K562 (cell line): ENCODE measurements around the gene CENPX. TPM values are rescaled to one million over a fixed set of nuclear protein-coding genes. Genes with fewer than 3 reads are reported as not detected.

Source experiments
- ATF6 ChIP-seq: sonication (generic); formaldehyde crosslinking; IDR thresholded peaks from 2 replicates; pipeline ENCODE4 v1.4.0; 2020; ENCODE audit warnings: mild to moderate bottlenecking, missing genetic modification reagents
- DACH1 ChIP-seq: fragments of 450-650 bp; IDR thresholded peaks from 2 replicates; pipeline ENCODE4 v1.6.1; 2018; ENCODE audit not compliant: partially characterized antibody
- E2F1 ChIP-seq: sonication (generic); formaldehyde crosslinking; IDR thresholded peaks from 2 replicates; pipeline ENCODE4 v1.8.1; 2023; ENCODE audit warnings: mild to moderate bottlenecking, missing genetic modification reagents, moderate library complexity
- EZH2 ChIP-seq: IDR thresholded peaks from 2 replicates; pipeline ENCODE4 v1.6.1; 2012; ENCODE audit warnings: low read depth, mild to moderate bottlenecking, inconsistent platforms, low read length, borderline replicate concordance
- HOMEZ ChIP-seq: fragments of 250-450 bp; sonication (Bioruptor Pico); IDR thresholded peaks from 2 replicates; pipeline ENCODE4 v1.4.0; 2020; ENCODE audit warnings: mild to moderate bottlenecking, moderate library complexity
- MLLT1 ChIP-seq, 2 experiments: fragments of 450-650 bp; IDR thresholded peaks; 2 replicates each; pipeline ENCODE4 v1.6.1; 2016
- MTA1 ChIP-seq: fragments of 450-650 bp; IDR thresholded peaks from 2 replicates; pipeline ENCODE4 v1.6.1; 2017; ENCODE audit warnings: borderline replicate concordance
- PHB ChIP-seq: fragments of 250-450 bp; sonication (Bioruptor Pico); IDR thresholded peaks from 2 replicates; pipeline ENCODE4 v1.5.0; 2021
- RBM22 ChIP-seq: fragments of 200-400 bp; formaldehyde crosslinking; IDR thresholded peaks from 2 replicates; pipeline ENCODE4 v1.6.1; 2018; ENCODE audit warnings: low read length, low read depth; ENCODE audit not compliant: poor library complexity, severe bottlenecking
- UBTF ChIP-seq, 2 experiments: IDR thresholded peaks; 2 replicates each; pipeline ENCODE4 v1.6.1; 2012; ENCODE audit warnings: improper control_type of control experiment in 2 of 2, low read depth in 2 of 2, low read length in 2 of 2, borderline replicate concordance in 1 of 2
- ZFP1 ChIP-seq: fragments of 450-650 bp; formaldehyde crosslinking; IDR thresholded peaks from 2 replicates; pipeline ENCODE4 v1.4.0; 2020; ENCODE audit warnings: mild to moderate bottlenecking, mixed read lengths
- ZFP30 ChIP-seq: fragments of 250-450 bp; sonication (Bioruptor Pico); IDR thresholded peaks from 2 replicates; pipeline ENCODE4 v1.8.0; 2022; ENCODE audit warnings: moderate library complexity, mild to moderate bottlenecking, inconsistent platforms, borderline replicate concordance
- ZNF280B ChIP-seq: fragments of 250-450 bp; sonication (Bioruptor Pico); IDR thresholded peaks from 2 replicates; pipeline ENCODE4 v1.5.1; 2021; ENCODE audit warnings: mild to moderate bottlenecking
- ZZZ3 ChIP-seq: fragments of 450-650 bp; IDR thresholded peaks from 2 replicates; pipeline ENCODE4 v1.6.1; 2016; ENCODE audit warnings: antibody characterized with exemption, mild to moderate bottlenecking, moderate library complexity
- polyA plus RNA-seq, 8 experiments: library from polyadenylated mRNA; depleted of rRNA in 4 of 8; stranded (reverse) in 5 of 8; unstranded in 3 of 8; fragments of >200 nt; fragmentation: Nextera tagmentation in 2 of 8; fragmentation: Illumina TruSeq in 1 of 8; extraction: Ambion mirVana in 2 of 8; extraction: Trizol in 1 of 8; gene quantifications; 2 replicates each; pipeline versions ENCODE4 v1.2.1 to v1.2.3, GENCODE V29; 2011 to 2014; ENCODE audit warnings: inconsistent platforms in 1 of 8, missing spikeins in 1 of 8
- total RNA-seq, 7 experiments: library from RNA; depleted of rRNA in 6 of 7; stranded (reverse); fragments of >200 nt in 6 of 7; fragmentation: Illumina TruSeq in 2 of 7; extraction: Trizol in 2 of 7; gene quantifications; 2 replicates each; pipeline versions ENCODE4 v1.2.1 to v1.2.3, GENCODE V29; 2011 to 2021; ENCODE audit warnings: low replicate concordance in 1 of 7

The CENPX gene
- total and polyA plus RNA-seq, 9 of the 15 experiments (the other 6 are each of a cell fraction or from before 2014, with no cell fraction given) = 32.7 to 352 (median 127) TPM

- peak; percentile 66; the same call in 1 of the 2 replicates for TF ChIP-seq PHB
- TF ChIP-seq EZH2 = no peak
- no peak for TF ChIP-seq ZNF280B (CRISPR knock-in tag)
- TF ChIP-seq ZFP30 (CRISPR knock-in tag) = no peak
- no peak for TF ChIP-seq ZZZ3
- TF ChIP-seq HOMEZ (CRISPR knock-in tag) = peak; percentile 64; the same call in 1 of the 2 replicates
- no peak for TF ChIP-seq ATF6
- no peak for TF ChIP-seq MTA1
- TF ChIP-seq DACH1 = no peak
- TF ChIP-seq ZFP1 (CRISPR knock-in tag) = no peak
- no peak for TF ChIP-seq E2F1
- peak in 1 of 2 experiments; percentile 91; a peak in 2 of 4 replicates for TF ChIP-seq MLLT1 (IDR thresholded peaks at IDR 0.05)
- peak; percentile 83 for TF ChIP-seq RBM22
- peak; percentile 51 to 71; a peak in 2 of 4 replicates for TF ChIP-seq UBTF (IDR thresholded peaks at IDR 0.05; ENCODE audit: borderline replicate concordance in 1 of 2, low read depth in 2 of 2, low read length in 2 of 2)
Measured at GRCh38 chr17:82065638-82066303, 43.1 kb upstream of the CENPX start, which contains the start of gene DUS1L (continued).
